H1 (cell line): ENCODE results near the gene KHDC1L. TPM values are rescaled to one million over a fixed set of nuclear protein-coding genes. Genes with fewer than 3 reads are reported as not detected.

ENCODE experiments used
- CTCF ChIA-PET: fragments of 300-600 bp; sonication (Branson Sonifier 250); formaldehyde crosslinking; loops from one replicate; lab custom pipeline; 2021; ENCODE audit not compliant: partially characterized antibody; lab: Charles Lee
- POLR2A ChIA-PET: fragments of 300-600 bp; sonication (Branson Sonifier 250); formaldehyde crosslinking; loops from one replicate; lab custom pipeline; 2021; ENCODE audit warnings: inconsistent platforms; ENCODE audit not compliant: partially characterized antibody; lab: Charles Lee
- DNase-seq, 2 experiments: peaks; one replicate each; pipeline versions ENCODE4 v3.0.0 to v3.0.0-alpha.2; 2010 to 2022; ENCODE audit warnings: low spot score in 2 of 2, low read depth in 1 of 2, mixed read lengths in 1 of 2
- FAIRE-seq: peaks from 2 replicates; lab custom pipeline; 2011; peaks lifted over from hg19 to GRCh38; lab: Jason Lieb, UNC
- H2AFZ ChIP-seq: 2 replicates; pipeline ENCODE4 v1.8.1; 2012; ENCODE audit warnings: low read length, inconsistent platforms
- H2AK5ac ChIP-seq: 2 replicates; pipeline ENCODE4 v1.6.1; 2013; ENCODE audit warnings: low read depth, low read length
- H2BK120ac ChIP-seq: replicated peaks from 2 replicates; pipeline ENCODE3; 2013; ENCODE audit warnings: low read depth, low read length, inconsistent platforms
- H2BK12ac ChIP-seq: 2 replicates; pipeline ENCODE4 v1.6.1; 2013; ENCODE audit warnings: low read depth, low read length
- H2BK15ac ChIP-seq: 2 replicates; pipeline ENCODE4 v1.6.1; 2013; ENCODE audit warnings: low read length
- H2BK20ac ChIP-seq: 2 replicates; pipeline ENCODE4 v1.6.1; 2013; ENCODE audit warnings: low read length
- H2BK5ac ChIP-seq: 2 replicates; pipeline ENCODE4 v1.6.1; 2013; ENCODE audit warnings: low read depth, low read length
- H3K14ac ChIP-seq: 2 replicates; pipeline ENCODE4 v1.6.1; 2013; ENCODE audit warnings: inconsistent platforms; ENCODE audit not compliant: insufficient read length
- H3K18ac ChIP-seq: 2 replicates; pipeline ENCODE4 v1.6.1; 2013; ENCODE audit warnings: low read length; ENCODE audit errors: extremely low read depth
- H3K23ac ChIP-seq: 2 replicates; pipeline ENCODE4 v1.6.1; 2013; ENCODE audit warnings: inconsistent platforms; ENCODE audit not compliant: insufficient read length
- H3K23me2 ChIP-seq: 2 replicates; pipeline ENCODE4 v1.6.1; 2013; ENCODE audit warnings: low read depth, low read length
- H3K27ac ChIP-seq: 2 replicates; pipeline ENCODE4 v1.6.1; 2011; ENCODE audit warnings: low read depth, low read length, inconsistent platforms
- H3K27me3 ChIP-seq, 4 experiments: replicated peaks in 1 of 4; 1 replicate in 1 of 4; 2 replicates in 3 of 4; pipeline versions ENCODE4 v1.6.1 to v1.8.1; 2011 to 2013; ENCODE audit warnings: low read length in 3 of 4, mild to moderate bottlenecking in 3 of 4, inconsistent platforms in 2 of 4, mixed read lengths in 2 of 4, moderate library complexity in 1 of 4; ENCODE audit not compliant: control insufficient read depth in 3 of 4, insufficient read depth in 3 of 4; ENCODE audit errors: extremely low read depth in 1 of 4
- H3K36me3 ChIP-seq, 4 experiments: 2 replicates each; pipeline versions ENCODE4 v1.6.1 to v1.8.1; 2011 to 2013; ENCODE audit warnings: mild to moderate bottlenecking in 4 of 4, low read length in 3 of 4, moderate library complexity in 2 of 4, control low read depth in 1 of 4, inconsistent platforms in 1 of 4; ENCODE audit not compliant: insufficient read depth in 4 of 4, control insufficient read depth in 2 of 4
- H3K4ac ChIP-seq: replicated peaks from 2 replicates; pipeline ENCODE3; 2013; ENCODE audit warnings: low read length, low read depth, mixed read lengths, inconsistent platforms; ENCODE audit not compliant: insufficient read length
- H3K4me1 ChIP-seq, 4 experiments: replicated peaks in 1 of 4; 1 replicate in 1 of 4; 2 replicates in 3 of 4; pipeline versions ENCODE4 v1.6.1 to v1.8.1; 2011 to 2013; ENCODE audit warnings: low read length in 3 of 4, inconsistent platforms in 2 of 4, mixed read lengths in 1 of 4; ENCODE audit not compliant: insufficient read depth in 4 of 4, control insufficient read depth in 3 of 4
- H3K4me2 ChIP-seq, 2 experiments: 2 replicates each; pipeline versions ENCODE4 v1.6.1 to v1.8.1; 2011 to 2013; ENCODE audit warnings: low read depth in 2 of 2, low read length in 2 of 2, control low read depth in 1 of 2, inconsistent platforms in 1 of 2, mild to moderate bottlenecking in 1 of 2; ENCODE audit not compliant: insufficient read depth in 1 of 2
- H3K4me3 ChIP-seq, 4 experiments: fragments of 200-600, 300-600 bp in 1 of 4; sonication (generic), shearing (Covaris generic), sonication (Bioruptor Twin) in 1 of 4; 2 replicates each; pipeline versions ENCODE4 v1.5.1 to v1.8.1; 2011 to 2016; ENCODE audit warnings: low read length in 4 of 4, low read depth in 3 of 4, control low read depth in 2 of 4, inconsistent platforms in 2 of 4, mild to moderate bottlenecking in 2 of 4, mixed read lengths in 1 of 4, moderate library complexity in 1 of 4; ENCODE audit not compliant: insufficient read depth in 2 of 4; ENCODE audit errors: extremely low read depth in 1 of 4
- H3K56ac ChIP-seq: replicated peaks from 2 replicates; pipeline ENCODE3; 2013; ENCODE audit warnings: low read depth, mild to moderate bottlenecking, mixed read lengths, low read length, inconsistent platforms; ENCODE audit not compliant: insufficient read length
- H3K79me1 ChIP-seq: 2 replicates; pipeline ENCODE4 v1.6.1; 2013; ENCODE audit warnings: low read depth, low read length, control low read depth
- H3K79me2 ChIP-seq, 2 experiments: 2 replicates each; pipeline versions ENCODE4 v1.6.1 to v1.8.1; 2012 to 2013; ENCODE audit warnings: low read length in 2 of 2, mild to moderate bottlenecking in 2 of 2, inconsistent platforms in 1 of 2; ENCODE audit not compliant: insufficient read depth in 2 of 2, control insufficient read depth in 1 of 2
- H3K9ac ChIP-seq, 4 experiments: replicated peaks in 1 of 4; 1 replicate in 1 of 4; 2 replicates in 3 of 4; pipeline versions ENCODE4 v1.6.1 to v1.8.1; 2011 to 2013; ENCODE audit warnings: low read depth in 3 of 4, low read length in 3 of 4, control low read depth in 2 of 4, mild to moderate bottlenecking in 2 of 4, moderate library complexity in 2 of 4, inconsistent platforms in 1 of 4; ENCODE audit errors: extremely low read depth in 1 of 4
- H3K9me3 ChIP-seq, 2 experiments: 2 replicates each; pipeline versions ENCODE4 v1.6.1 to v1.8.1; 2012 to 2013; ENCODE audit warnings: mild to moderate bottlenecking in 2 of 2, moderate library complexity in 2 of 2, control low read depth in 1 of 2, inconsistent platforms in 1 of 2, low read depth in 1 of 2, low read length in 1 of 2, mixed read lengths in 1 of 2; ENCODE audit not compliant: insufficient read depth in 2 of 2
- H4K20me1 ChIP-seq, 2 experiments: replicated peaks in 1 of 2; 2 replicates each; pipeline versions ENCODE3 to v1.8.1; 2011 to 2013; ENCODE audit warnings: inconsistent platforms in 2 of 2, low read length in 2 of 2, mild to moderate bottlenecking in 1 of 2; ENCODE audit not compliant: insufficient read depth in 2 of 2, control insufficient read depth in 1 of 2
- H4K5ac ChIP-seq: 2 replicates; pipeline ENCODE4 v1.6.1; 2013; ENCODE audit warnings: low read length, low read depth, mixed read lengths, inconsistent platforms; ENCODE audit not compliant: insufficient read length
- H4K8ac ChIP-seq: 2 replicates; pipeline ENCODE4 v1.8.0; 2013; ENCODE audit warnings: mild to moderate bottlenecking, moderate library complexity, low read length, inconsistent platforms; ENCODE audit not compliant: insufficient read depth; ENCODE audit errors: extremely low read depth
- H4K91ac ChIP-seq: replicated peaks from 2 replicates; pipeline ENCODE3; 2013; ENCODE audit warnings: low read length, mixed read lengths, inconsistent platforms; ENCODE audit not compliant: insufficient read length
- CEBPB ChIP-seq: IDR thresholded peaks from 2 replicates; pipeline ENCODE4 v1.6.1; 2012; ENCODE audit warnings: low read depth, low read length
- CHD1 ChIP-seq: IDR thresholded peaks from 2 replicates; pipeline ENCODE4 v1.6.1; 2012; ENCODE audit warnings: low read depth, low read length, improper control_type of control experiment
- CHD2 ChIP-seq: IDR thresholded peaks from 2 replicates; pipeline ENCODE4 v1.6.1; 2012; ENCODE audit warnings: low read length, improper control_type of control experiment
- EGR1 ChIP-seq: IDR thresholded peaks from 2 replicates; pipeline ENCODE4 v1.6.1; 2011; ENCODE audit warnings: low read depth, low read length, borderline replicate concordance
- EP300 ChIP-seq, 2 experiments: IDR thresholded peaks; 1 replicate in 1 of 2; 2 replicates in 1 of 2; pipeline ENCODE4 v1.6.1; 2011 to 2012; ENCODE audit warnings: low read depth in 2 of 2, low read length in 2 of 2, mild to moderate bottlenecking in 2 of 2, borderline replicate concordance in 1 of 2, inconsistent platforms in 1 of 2, moderate library complexity in 1 of 2
- HDAC2 ChIP-seq, 2 experiments: fragments of 300-600 bp in 1 of 2; sonication (generic) in 1 of 2; IDR thresholded peaks; 2 replicates each; pipeline ENCODE4 v1.6.1; 2011 to 2012; ENCODE audit warnings: low read depth in 2 of 2, low read length in 2 of 2, mild to moderate bottlenecking in 2 of 2, moderate library complexity in 2 of 2, borderline replicate concordance in 1 of 2, inconsistent platforms in 1 of 2
- JUN ChIP-seq: IDR thresholded peaks from 2 replicates; pipeline ENCODE4 v1.6.1; 2011; ENCODE audit warnings: low read depth, mild to moderate bottlenecking, improper control_type of control experiment, low read length
- KDM1A ChIP-seq: fragments of 200-600, 300-600 bp; sonication (generic); IDR thresholded peaks from 2 replicates; pipeline ENCODE4 v1.7.1; 2016; ENCODE audit warnings: mild to moderate bottlenecking, low read length, borderline replicate concordance
- POLR2A ChIP-seq, 2 experiments: IDR thresholded peaks; 1 replicate in 1 of 2; 2 replicates in 1 of 2; pipeline ENCODE4 v1.6.1; 2011; ENCODE audit warnings: low read depth in 2 of 2, low read length in 2 of 2, mild to moderate bottlenecking in 2 of 2; ENCODE audit errors: control extremely low read depth in 1 of 2
- RFX5 ChIP-seq: IDR thresholded peaks from 2 replicates; pipeline ENCODE4 v1.6.1; 2011; ENCODE audit warnings: low read depth, low read length, improper control_type of control experiment, borderline replicate concordance
- SIRT6 ChIP-seq: IDR thresholded peaks from one replicate; pipeline ENCODE4 v1.7.1; 2012; ENCODE audit warnings: low read length, inconsistent platforms
- TEAD4 ChIP-seq: IDR thresholded peaks from 2 replicates; pipeline ENCODE4 v1.6.1; 2012; ENCODE audit warnings: low read depth, low read length, inconsistent platforms, mixed read lengths
- USF2 ChIP-seq: IDR thresholded peaks from 2 replicates; pipeline ENCODE4 v1.6.1; 2011; ENCODE audit warnings: low read length, improper control_type of control experiment
- YY1 ChIP-seq: IDR thresholded peaks from 2 replicates; pipeline ENCODE4 v1.6.1; 2011; ENCODE audit warnings: low read depth, mild to moderate bottlenecking, low read length
- WGBS, 2 experiments: shearing (Covaris generic) in 1 of 2; methylation state at CpG; one replicate each; pipeline versions ENCODE4 v1.1.6 to v1.1.7; 2013 to 2015; ENCODE audit warnings: low lambda C conversion rate in 2 of 2, mixed read lengths in 2 of 2, inconsistent platforms in 1 of 2, low coverage in 1 of 2, missing lambda C conversion rate in 1 of 2; ENCODE audit not compliant: insufficient replicate concordance in 2 of 2, insufficient coverage in 1 of 2, insufficient read length in 1 of 2; ENCODE audit errors: extremely low coverage in 1 of 2, missing lambda C conversion rate in 1 of 2; 5-methylcytosine and 5-hydroxymethylcytosine counted together
- polyA plus RNA-seq, 7 experiments: library from polyadenylated mRNA; depleted of rRNA in 3 of 7; stranded (reverse) in 5 of 7; unstranded in 2 of 7; fragments of >200 nt in 5 of 7; fragments of 200-250 nt in 2 of 7; gene quantifications; 1 replicate in 5 of 7; 2 replicates in 1 of 7; 4 replicates in 1 of 7; pipeline versions ENCODE4 v1.2.1 to v1.2.3, GENCODE V29; 2011 to 2013; ENCODE audit warnings: missing spikeins in 2 of 7, mixed read lengths in 2 of 7
- total RNA-seq: library from RNA; stranded (reverse); fragmentation: NEBNext Ultra II Directional; extraction: Animal tissue kit (Norgen Biotek cat#: 25700); gene quantifications from 2 replicates; pipeline ENCODE4 v1.2.1, GENCODE V29; 2021

The KHDC1L gene
- total and polyA plus RNA-seq, 2 of the 8 experiments (the other 6 are each of a cell fraction or from before 2014, with no cell fraction given) = 0.14 TPM; not detected in 1

GRCh38 chr6:73233048-73233447, 7.8 kb upstream of the KHDC1L start:
- 79% methylated on average over 6 of the region's 6 CpGs; no CpG with 5 or more reads in 1 of the 2 experiments for WGBS, 2 experiments
- Histone ChIP-seq H3K23me2 (no peaks in the 10 kb centered on the region), H2AFZ (no peak overlapping the region), H2BK15ac (no peak overlapping the region), H3K4me3 (no peak overlapping the region), H3K79me2 (no peaks in the 10 kb centered on the region), H3K4me2 (no peak overlapping the region), H2AK5ac (no peak overlapping the region), H3K9me3 (no peaks in the 10 kb centered on the region), H3K18ac (no peak overlapping the region), H3K9ac (no peak overlapping the region), H3K56ac (no peak overlapping the region), H2BK12ac (no peak overlapping the region), H2BK20ac (no peak overlapping the region), H3K23ac (no peak overlapping the region), H3K4me1 (no peaks in the 10 kb centered on the region; a peak in 1 of 7 replicates), H3K36me3 (no peaks in the 10 kb centered on the region), H4K91ac (no peak overlapping the region), H3K27me3 (no peaks in the 10 kb centered on the region), H3K14ac (no peak overlapping the region), H4K8ac (no peak overlapping the region), H4K20me1 (no peaks in the 10 kb centered on the region), H2BK120ac (no peak overlapping the region), H3K79me1 (no peaks in the 10 kb centered on the region), H3K4ac (no peak overlapping the region), H2BK5ac (no peak overlapping the region), H4K5ac (no peak overlapping the region), H3K27ac (no peak overlapping the region)
- POLR2A ChIA-PET = interaction anchor here (1.1 kb wide), 1 partner anchor 22 kb away, joined by 3 read pairs; no protein-coding TSS in a partner anchor
- FAIRE-seq (no peak), DNase-seq (no peak)
- CTCF ChIA-PET = interaction anchor here (1.4 to 1.9 kb wide), 2 partner anchors 13 to 93 kb away, joined by 3 to 7 read pairs; no protein-coding TSS in a partner anchor
- TF ChIP-seq CHD1 = no peak
- no peak; the same call in 1 of the 2 replicates for TF ChIP-seq CEBPB
- no peak for TF ChIP-seq KDM1A
- TF ChIP-seq EGR1 = no peak
- no peak for TF ChIP-seq RFX5
- no peak for TF ChIP-seq SIRT6
- TF ChIP-seq YY1 = no peak
- no peak for TF ChIP-seq EP300 (IDR thresholded peaks at IDR 0.05; ENCODE audit: borderline replicate concordance in 1 of 2, low read depth in 2 of 2, low read length in 2 of 2)
- TF ChIP-seq TEAD4 = no peak
- TF ChIP-seq CHD2 = no peak
- TF ChIP-seq USF2 = no peak
- no peak for TF ChIP-seq POLR2A (IDR thresholded peaks at IDR 0.05; ENCODE audit: control extremely low read depth in 1 of 2, low read depth in 2 of 2, low read length in 2 of 2)
- TF ChIP-seq HDAC2 (IDR thresholded peaks at IDR 0.05; ENCODE audit: borderline replicate concordance in 1 of 2, low read depth in 2 of 2, low read length in 2 of 2) = no peak
- no peak for TF ChIP-seq JUN
